ENCODE measurements around the gene NCLN. TPM values are rescaled to one million over a fixed set of nuclear protein-coding genes. Genes with fewer than 3 reads are reported as not detected.

NCLN gene
- total RNA-seq, result 50.9 and 60.7 TPM in 2 replicates

GRCh38 chr19:3185461-3186159 lies at the start of gene NCLN:
NCLN (plus strand) TSS chr19:3185930; CDS start chr19:3186031, 101 bp downstream.

GRCh38 chr19:3135961-3136683 lies 49.6 kb upstream of the NCLN start, which contains the start of gene GNA15:
GNA15 (plus strand) TSS chr19:3136033; CDS start chr19:3136451, 418 bp downstream.

GRCh38 chr19:3178377-3178972 lies 7.3 kb upstream of the NCLN start, which contains the start of gene S1PR4:
S1PR4 (plus strand) TSS chr19:3178769; CDS start chr19:3178793, 24 bp downstream.

GRCh38 chr19:3224346-3225168 lies 38.8 kb downstream of the NCLN start, which contains the start of gene CELF5:
CELF5 (plus strand) TSS chr19:3224661; CDS start chr19:3224740, 79 bp downstream.

Other genes starting within 250 kb of the NCLN start
- gene ZNF77, start 241.0 kb upstream of the NCLN start, total RNA-seq, result 7.6 and 10.4 TPM in 2 replicates
- 0.99 and 4.5 TPM in 2 replicates for gene TLE6, start 208.4 kb upstream of the NCLN start, total RNA-seq
- gene TLE2, start 156.7 kb upstream of the NCLN start, total RNA-seq, result 11.8 and 47.5 TPM in 2 replicates
- gene TLE5, start 123.4 kb upstream of the NCLN start, total RNA-seq, result 148 and 183 TPM in 2 replicates
- 84.1 and 92.1 TPM in 2 replicates for gene GNA11, start 91.6 kb upstream of the NCLN start, total RNA-seq
- under 0.01 TPM in 1 of 2 replicates, not detected in the other for gene GNA15, start 49.9 kb upstream of the NCLN start, total RNA-seq
- gene S1PR4, start 7.2 kb upstream of the NCLN start, total RNA-seq, result 0.47 and 1.1 TPM in 2 replicates
- gene CELF5, start 38.7 kb downstream of the NCLN start, total RNA-seq, result not detected in 2 replicates
- gene NFIC, start 180.7 kb downstream of the NCLN start, total RNA-seq, result 24.3 and 43.8 TPM in 2 replicates

All from endothelial cell of coronary artery (primary cell).